ENCODE measurements around the gene SENP2. TPM values are rescaled to one million over a fixed set of nuclear protein-coding genes. Genes with fewer than 3 reads are reported as not detected.

The SENP2 gene
- total and polyA plus RNA-seq, 9 of the 15 experiments (the other 6 are each of a cell fraction or from before 2014, with no cell fraction given) = 11.8 to 67.1 (median 41.1) TPM

GRCh38 chr3:185549122-185549521 lies 37.0 kb upstream of the SENP2 start:
- 9% methylated on average over 2 of the region's 3 CpGs for WGBS (ENCODE audit: insufficient coverage, low coverage, missing lambda C conversion rate)
- CTCF ChIA-PET (ENCODE audit: low intra/inter-chr PET ratio) = no interaction called here
- in situ Hi-C loops (cut with MboI) = no loop called here
- TF ChIP-seq FOSL1 (tag; conservative IDR thresholded peaks at IDR 0.05) = peak; percentile 71
- no peak for TF ChIP-seq RNF219 (CRISPR knock-in tag; IDR thresholded peaks at IDR 0.05)
- TF ChIP-seq TEAD2 (tag; IDR thresholded peaks at IDR 0.05) = no peak
- 0 out of 2 replicates have a peak, but pooled peaks have one; percentile 20 for TF ChIP-seq ADNP (tag; IDR thresholded peaks at IDR 0.05)
- TF ChIP-seq GABPB2 (CRISPR knock-in tag; conservative IDR thresholded peaks at IDR 0.05) = no peak
- TF ChIP-seq ARID1B (IDR thresholded peaks at IDR 0.05) = peak; percentile 38; the same call in 1 of the 2 replicates
- peak; percentile 72 for TF ChIP-seq EGR1 (conservative IDR thresholded peaks at IDR 0.05)
- no peak for TF ChIP-seq RAD51 (IDR thresholded peaks at IDR 0.05; ENCODE audit: borderline replicate concordance, low read depth)
- no peak for TF ChIP-seq HOMEZ (CRISPR knock-in tag; IDR thresholded peaks at IDR 0.05)
- no peak for TF ChIP-seq NR2C2 (CRISPR knock-in tag; IDR thresholded peaks at IDR 0.05)
- no peak for TF ChIP-seq NR2C2 (tag; IDR thresholded peaks at IDR 0.05)
- peak; percentile 88 for TF ChIP-seq ATF3 (IDR thresholded peaks at IDR 0.05)
- no peak for TF ChIP-seq ATF3 (CRISPR knock-in tag; conservative IDR thresholded peaks at IDR 0.05)
- no peak for TF ChIP-seq TARDBP (IDR thresholded peaks at IDR 0.05)
- TF ChIP-seq NFIC (IDR thresholded peaks at IDR 0.05) = peak; percentile 63
- no peak for TF ChIP-seq ZNF449 (CRISPR knock-in tag; IDR thresholded peaks at IDR 0.05)
- TF ChIP-seq MBD2 (IDR thresholded peaks at IDR 0.05; ENCODE audit: borderline replicate concordance, low read depth) = no peak
- TF ChIP-seq JUN (IDR thresholded peaks at IDR 0.05; ENCODE audit: borderline replicate concordance, low read depth, low read length) = 0 out of 2 replicates have a peak, but pooled peaks have one; percentile 33
- no peak for TF ChIP-seq JUN (CRISPR knock-in tag; IDR thresholded peaks at IDR 0.05; ENCODE audit: borderline replicate concordance)

More at GRCh38 chr3:185549122-185549521, 37.0 kb upstream of the SENP2 start:
- H3K27ac ChIP-seq (ENCODE audit: extremely low read depth, low read depth, low read length) = no peak overlapping the region
- H3K9me1 ChIP-seq (ENCODE audit: control insufficient read depth, insufficient read depth, low read length) = no peaks in the 10 kb centered on the region
- FAIRE-seq (no peak), ATAC-seq (no peak), DNase-seq (ENCODE audit: extremely low read depth in 1 of 4, low spot score in 3 of 4) (peak in 2 of 4 experiments; percentile 23 to 29)
- no peaks in the 10 kb centered on the region for H3K79me2 ChIP-seq (ENCODE audit: control insufficient read depth, insufficient read depth, low read length)
- intact Hi-C loops (cut with micrococcal nuclease) = no loop called here
- no peak overlapping the region for H3K4me2 ChIP-seq (ENCODE audit: insufficient read depth, low read length)
- no peaks in the 10 kb centered on the region for H3K27me3 ChIP-seq (ENCODE audit: control insufficient read depth in 2 of 2, insufficient read depth in 2 of 2, low read length in 2 of 2)
- no TSS peak for BruUV-seq (replicated peaks)
- no peaks in the 10 kb centered on the region for H3K36me3 ChIP-seq (ENCODE audit: control insufficient read depth, insufficient read depth, low read length)
- no peaks in the 10 kb centered on the region for H3K9me3 ChIP-seq (replicated peaks; ENCODE audit: control insufficient read depth, insufficient read depth, low read depth, low read length)
- H2AFZ ChIP-seq (ENCODE audit: low read depth, low read length) = no peak overlapping the region
- H3K4me1 ChIP-seq (replicated peaks in 1 of 2; ENCODE audit: control insufficient read depth in 2 of 2, insufficient read depth in 2 of 2, low read length in 2 of 2) = peaks cover 0 to 4% of the 10 kb centered on the region in 2 experiments; a peak in 3 of 5 replicates
- POLR2A ChIA-PET = no interaction called here
- no peaks in the 10 kb centered on the region for H4K20me1 ChIP-seq (replicated peaks; ENCODE audit: control insufficient read depth, insufficient read depth, low read length)
- H3K4me3 ChIP-seq = no peak overlapping the region
- no peak overlapping the region for H3K9ac ChIP-seq (ENCODE audit: insufficient read depth in 1 of 2, low read depth in 2 of 2, low read length in 2 of 2)
